Trophoblast cell (in vitro differentiated cells and primary cell): Measurements from ENCODE around the gene DCUN1D5.
A peak's percentile ranks its signal among the peaks of the same experiment; 100 is the strongest.

Experiments used
- DNase-seq, 2 donors: peaks; one replicate each; pipeline ENCODE4 v3.0.0-alpha.2; 2016
- H2AFZ ChIP-seq: 2 replicates; pipeline ENCODE4 v1.6.1; 2013; ENCODE audit warnings: low read length, moderate library complexity, mild to moderate bottlenecking; ENCODE audit not compliant: insufficient read depth, poor library complexity
- H2AK5ac ChIP-seq: 2 replicates; pipeline ENCODE4 v1.6.1; 2013; ENCODE audit warnings: mild to moderate bottlenecking, low read length
- H2BK120ac ChIP-seq: 2 replicates; pipeline ENCODE4 v1.6.1; 2013; ENCODE audit warnings: low read length, mild to moderate bottlenecking, moderate library complexity; ENCODE audit not compliant: insufficient read depth, poor library complexity
- H2BK12ac ChIP-seq: 2 replicates; pipeline ENCODE4 v1.6.1; 2013; ENCODE audit warnings: mild to moderate bottlenecking, low read length, moderate library complexity
- H2BK5ac ChIP-seq: 2 replicates; pipeline ENCODE4 v1.6.1; 2013; ENCODE audit warnings: low read length, low read depth, moderate library complexity, mild to moderate bottlenecking; ENCODE audit not compliant: poor library complexity
- H3K14ac ChIP-seq: 2 replicates; pipeline ENCODE4 v1.6.1; 2013; ENCODE audit warnings: mild to moderate bottlenecking, low read length
- H3K18ac ChIP-seq: 2 replicates; pipeline ENCODE4 v1.6.1; 2013; ENCODE audit warnings: mild to moderate bottlenecking, low read length
- H3K23ac ChIP-seq: 2 replicates; pipeline ENCODE4 v1.6.1; 2013; ENCODE audit warnings: low read length
- H3K27ac ChIP-seq: 2 replicates; pipeline ENCODE4 v1.5.1; 2013; ENCODE audit warnings: low read depth, mild to moderate bottlenecking, inconsistent platforms, low read length, moderate library complexity
- H3K27me3 ChIP-seq: 2 replicates; pipeline ENCODE4 v1.6.1; 2013; ENCODE audit warnings: inconsistent platforms, mild to moderate bottlenecking, low read length, moderate library complexity; ENCODE audit not compliant: insufficient read depth
- H3K36me3 ChIP-seq, 2 experiments: 1 replicate in 1 of 2; 2 replicates in 1 of 2; pipeline ENCODE4 v1.6.1; 2013; ENCODE audit warnings: low read length in 2 of 2, mild to moderate bottlenecking in 2 of 2, moderate library complexity in 1 of 2; ENCODE audit not compliant: insufficient read depth in 2 of 2, control insufficient read depth in 1 of 2
- H3K4ac ChIP-seq: 2 replicates; pipeline ENCODE4 v1.6.1; 2013; ENCODE audit warnings: low read depth, mild to moderate bottlenecking, low read length, moderate library complexity
- H3K4me1 ChIP-seq, 2 experiments: 1 replicate in 1 of 2; 2 replicates in 1 of 2; pipeline ENCODE4 v1.6.1; 2013; ENCODE audit warnings: low read length in 2 of 2, mild to moderate bottlenecking in 2 of 2, moderate library complexity in 1 of 2; ENCODE audit not compliant: insufficient read depth in 2 of 2, control insufficient read depth in 1 of 2
- H3K4me2 ChIP-seq: 2 replicates; pipeline ENCODE4 v1.6.1; 2013; ENCODE audit warnings: inconsistent platforms, mild to moderate bottlenecking, low read length, moderate library complexity
- H3K4me3 ChIP-seq: 2 replicates; pipeline ENCODE4 v1.5.1; 2013; ENCODE audit warnings: mild to moderate bottlenecking, low read depth, low read length, inconsistent platforms
- H3K79me1 ChIP-seq: one replicate; pipeline ENCODE4 v1.6.1; 2013; ENCODE audit warnings: low read length
- H3K79me2 ChIP-seq: 2 replicates; pipeline ENCODE4 v1.6.1; 2013; ENCODE audit warnings: low read length, mild to moderate bottlenecking; ENCODE audit not compliant: control insufficient read depth, insufficient read depth, poor library complexity
- H3K9ac ChIP-seq: 2 replicates; pipeline ENCODE4 v1.6.1; 2013; ENCODE audit warnings: mild to moderate bottlenecking, low read length
- H3K9me3 ChIP-seq: 2 replicates; pipeline ENCODE4 v1.6.1; 2013; ENCODE audit warnings: low read depth, mild to moderate bottlenecking, control low read depth, inconsistent platforms, low read length; ENCODE audit not compliant: insufficient read depth
- H4K12ac ChIP-seq: 2 replicates; pipeline ENCODE4 v1.6.1; 2013; ENCODE audit warnings: low read depth, mild to moderate bottlenecking, low read length, moderate library complexity
- H4K8ac ChIP-seq: 2 replicates; pipeline ENCODE4 v1.6.1; 2013; ENCODE audit warnings: low read depth, mild to moderate bottlenecking, low read length, moderate library complexity
- H4K91ac ChIP-seq: one replicate; pipeline ENCODE4 v1.6.1; 2013; ENCODE audit warnings: low read depth, mild to moderate bottlenecking, low read length, moderate library complexity
- WGBS: extraction: QIAGEN DNeasy Blood & Tissue Kit; methylation state at CpG from one replicate; pipeline ENCODE4 v1.1.7; 2013; ENCODE audit warnings: missing lambda C conversion rate; ENCODE audit not compliant: insufficient read length, insufficient coverage; ENCODE audit errors: extremely low coverage; 5-methylcytosine and 5-hydroxymethylcytosine counted together

Gene DCUN1D5

DNA sequence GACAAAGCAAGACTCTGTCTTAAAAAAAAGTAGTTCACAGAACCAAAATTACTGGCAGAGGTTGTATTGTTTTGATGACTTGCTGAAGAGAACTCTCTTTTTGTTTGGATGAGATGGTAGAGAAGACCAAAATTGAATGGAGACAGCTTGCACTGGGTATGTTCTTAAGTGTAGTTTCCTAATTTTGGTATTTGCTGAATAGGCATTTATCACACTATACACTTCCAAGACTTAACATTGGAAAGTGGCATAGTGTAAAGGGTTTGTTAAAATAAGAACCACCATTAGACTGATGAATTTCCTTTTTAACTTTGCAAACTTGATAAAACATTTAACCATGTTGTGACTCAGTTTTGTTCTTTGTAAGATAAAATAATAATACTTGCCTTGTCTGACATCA is 5.3 kb upstream of the DCUN1D5 start:
- no peak overlapping the region for H3K9ac ChIP-seq
- H4K91ac ChIP-seq = no peak overlapping the region
- H3K14ac ChIP-seq = no peak overlapping the region
- DNase-seq = no peak
- no peak overlapping the region for H2BK5ac ChIP-seq
- no peak overlapping the region for H4K8ac ChIP-seq
- H2BK120ac ChIP-seq = no peak overlapping the region
- no peak overlapping the region for H2AK5ac ChIP-seq
- H3K36me3 ChIP-seq = no peaks in the 10 kb centered on the region
- no peak overlapping the region for H2BK12ac ChIP-seq
- H3K18ac ChIP-seq = no peak overlapping the region
- H3K4me1 ChIP-seq = no peaks in the 10 kb centered on the region
- no peaks in the 10 kb centered on the region for H3K79me2 ChIP-seq
- H3K4me2 ChIP-seq = no peak overlapping the region
- H2AFZ ChIP-seq = no peak overlapping the region
- no peak overlapping the region for H3K4me3 ChIP-seq
- H4K12ac ChIP-seq = no peak overlapping the region
- H3K27ac ChIP-seq = no peak overlapping the region
- no peaks in the 10 kb centered on the region for H3K27me3 ChIP-seq
- H3K9me3 ChIP-seq = no peaks in the 10 kb centered on the region
- H3K4ac ChIP-seq = no peak overlapping the region
- H3K79me1 ChIP-seq = peaks cover under 1% of the 10 kb centered on the region
- no peak overlapping the region for H3K23ac ChIP-seq

DNA sequence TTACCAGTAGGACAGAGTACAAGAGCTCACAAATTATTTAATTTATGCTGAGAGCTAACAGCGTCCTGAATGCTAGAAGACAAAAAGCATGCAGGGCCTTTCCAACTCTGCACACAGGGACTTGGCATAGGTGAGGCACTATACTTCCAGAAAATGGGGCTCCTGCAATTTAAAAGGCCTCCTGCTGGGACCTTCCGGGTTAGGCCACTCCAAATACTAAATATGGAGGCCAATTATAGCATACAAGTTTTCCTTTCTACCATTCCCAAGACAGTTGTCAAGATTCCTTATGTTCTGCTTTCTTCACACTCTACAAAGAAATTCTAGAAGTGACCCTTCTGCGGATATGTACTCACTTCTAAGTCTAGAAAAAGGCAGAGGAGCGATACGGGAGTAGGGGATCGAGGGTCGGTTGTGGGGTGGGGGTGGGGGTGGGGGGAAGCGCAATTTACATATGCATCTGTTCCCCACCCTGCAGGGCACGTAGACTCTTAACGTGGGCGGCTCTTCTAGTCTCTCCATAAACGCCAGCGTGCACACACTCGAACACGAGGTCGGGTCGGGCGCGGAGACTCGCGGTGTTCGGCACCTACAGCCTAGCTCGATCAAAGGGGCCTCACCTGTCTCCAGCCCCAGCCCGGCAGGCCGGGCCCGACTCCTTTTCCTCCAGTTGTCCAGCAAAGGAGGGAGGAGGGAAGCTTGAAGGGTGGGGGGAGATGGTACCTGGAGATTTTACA is 728 bp downstream of the DCUN1D5 start:
- DNase-seq = peak; percentile 18 to 50
- H3K4me3 ChIP-seq = peak overlapping the region; percentile 95
- no peak overlapping the region for H3K18ac ChIP-seq
- peak overlapping the region; percentile 46 for H2BK120ac ChIP-seq
- peak overlapping the region; percentile 92 for H3K9ac ChIP-seq
- peaks cover 0 to 2% of the 10 kb centered on the region in 2 experiments for H3K36me3 ChIP-seq
- H3K4ac ChIP-seq = peak overlapping the region; percentile 41
- H3K14ac ChIP-seq = peak overlapping the region; percentile 35
- no peak overlapping the region for H3K23ac ChIP-seq
- peak overlapping the region; percentile 73 for H4K8ac ChIP-seq
- no peaks in the 10 kb centered on the region for H3K27me3 ChIP-seq
- H4K12ac ChIP-seq = peak overlapping the region; percentile 14
- no peaks in the 10 kb centered on the region for H3K9me3 ChIP-seq
- H4K91ac ChIP-seq = peak overlapping the region; percentile 30
- peak overlapping the region; percentile 90 for H3K4me2 ChIP-seq
- H2AFZ ChIP-seq = peak overlapping the region; percentile 66
- no peaks in the 10 kb centered on the region for H3K4me1 ChIP-seq
- H3K79me1 ChIP-seq = peaks cover 5% of the 10 kb centered on the region
- peak overlapping the region; percentile 44 for H2BK5ac ChIP-seq
- H3K79me2 ChIP-seq = peaks cover 3% of the 10 kb centered on the region
- H2BK12ac ChIP-seq = no peak overlapping the region
- no CpG with 5 or more reads among the region's 26 CpGs for WGBS
- no peak overlapping the region for H2AK5ac ChIP-seq
- peak overlapping the region; percentile 68 for H3K27ac ChIP-seq

DNA sequence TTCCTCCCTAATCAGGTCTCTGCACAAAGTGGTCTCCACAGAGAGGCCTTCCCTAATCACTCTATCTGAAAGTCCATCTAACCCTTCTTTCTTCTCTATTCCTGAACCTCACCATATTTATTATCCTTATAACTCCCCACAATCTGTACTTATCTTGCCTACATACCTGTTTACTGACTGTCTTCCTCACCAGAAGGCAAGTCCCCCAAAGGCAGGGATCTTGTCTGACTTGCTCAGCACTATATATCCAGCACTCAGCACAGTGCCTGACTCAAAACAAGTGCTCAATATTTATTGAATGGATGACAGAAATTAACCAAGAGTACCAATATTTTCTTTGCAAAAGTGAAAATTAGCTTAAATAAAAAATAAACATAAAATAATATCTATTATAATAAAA is 5.5 kb downstream of the DCUN1D5 start:
- H2BK120ac ChIP-seq = no peak overlapping the region
- no peak overlapping the region for H2BK5ac ChIP-seq
- H3K4me2 ChIP-seq = no peak overlapping the region
- H3K14ac ChIP-seq = no peak overlapping the region
- no peak overlapping the region for H3K4me3 ChIP-seq
- peaks cover 3 to 5% of the 10 kb centered on the region in 2 experiments for H3K36me3 ChIP-seq
- no peak overlapping the region for H3K9ac ChIP-seq
- no peaks in the 10 kb centered on the region for H3K4me1 ChIP-seq
- no peak overlapping the region for H3K18ac ChIP-seq
- peaks cover under 1% of the 10 kb centered on the region for H3K79me1 ChIP-seq
- H2AK5ac ChIP-seq = no peak overlapping the region
- no peak for DNase-seq
- H3K23ac ChIP-seq = no peak overlapping the region
- no peak overlapping the region for H3K27ac ChIP-seq
- no peak overlapping the region for H4K91ac ChIP-seq
- no peak overlapping the region for H2AFZ ChIP-seq
- H3K4ac ChIP-seq = no peak overlapping the region
- no peaks in the 10 kb centered on the region for H3K27me3 ChIP-seq
- H4K12ac ChIP-seq = no peak overlapping the region
- H3K79me2 ChIP-seq = peaks cover under 1% of the 10 kb centered on the region
- H2BK12ac ChIP-seq = no peak overlapping the region
- no peaks in the 10 kb centered on the region for H3K9me3 ChIP-seq
- H4K8ac ChIP-seq = no peak overlapping the region

DNA sequence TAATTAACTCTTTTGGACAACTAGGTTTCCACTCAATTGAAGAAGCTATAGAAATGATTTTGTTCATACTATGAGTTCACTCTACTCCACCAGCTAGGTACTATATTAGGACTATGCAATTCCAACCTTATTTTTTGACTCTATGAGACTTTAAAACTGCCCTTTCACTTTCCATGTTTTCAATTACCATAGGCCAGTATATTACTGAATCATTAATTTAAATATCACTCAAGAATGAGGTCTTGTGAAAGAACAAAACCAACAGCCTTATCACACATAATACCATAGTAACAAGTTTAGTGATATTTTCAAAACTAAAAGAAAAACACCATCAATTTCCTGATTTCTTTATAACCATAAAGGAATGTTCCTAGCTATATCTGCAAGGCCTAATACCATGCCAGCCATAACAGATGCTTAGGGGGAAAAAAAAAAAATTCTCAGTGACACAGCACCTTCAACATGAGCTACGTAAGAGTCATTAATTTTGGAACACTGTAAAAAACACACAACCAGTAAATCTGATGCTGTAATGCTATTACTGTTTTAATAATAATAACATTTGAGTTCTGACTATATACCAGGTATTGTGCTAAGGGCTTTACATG is 6.1 kb downstream of the DCUN1D5 start:
- no CpG with 5 or more reads among the region's 1 CpG for WGBS
- no peak overlapping the region for H3K4me3 ChIP-seq
- no peak overlapping the region for H2BK12ac ChIP-seq
- H3K18ac ChIP-seq = no peak overlapping the region
- H3K4ac ChIP-seq = no peak overlapping the region
- peaks cover 3 to 5% of the 10 kb centered on the region in 2 experiments for H3K36me3 ChIP-seq
- no peak overlapping the region for H4K12ac ChIP-seq
- no peaks in the 10 kb centered on the region for H3K79me1 ChIP-seq
- H3K9ac ChIP-seq = no peak overlapping the region
- no peaks in the 10 kb centered on the region for H3K27me3 ChIP-seq
- H3K9me3 ChIP-seq = no peaks in the 10 kb centered on the region
- H2BK120ac ChIP-seq = no peak overlapping the region
- H2AK5ac ChIP-seq = no peak overlapping the region
- H3K4me2 ChIP-seq = no peak overlapping the region
- no peak overlapping the region for H3K23ac ChIP-seq
- H2BK5ac ChIP-seq = no peak overlapping the region
- no peak overlapping the region for H4K91ac ChIP-seq
- H3K79me2 ChIP-seq = no peaks in the 10 kb centered on the region
- DNase-seq = no peak
- no peak overlapping the region for H4K8ac ChIP-seq
- H3K4me1 ChIP-seq = no peaks in the 10 kb centered on the region
- H2AFZ ChIP-seq = no peak overlapping the region
- no peak overlapping the region for H3K14ac ChIP-seq
- H3K27ac ChIP-seq = no peak overlapping the region
